Mammary epithelial cell (primary cell): Measurements from ENCODE around the gene XAGE2.

Experiments
- EZH2 ChIP-seq: IDR thresholded peaks from 2 replicates; pipeline ENCODE4 v1.6.1; 2012; ENCODE audit warnings: low read length, inconsistent platforms, borderline replicate concordance
- TF ChIP-seq, protein P1 (sequence below), 2 donors: IDR thresholded peaks in 1 of 2; conservative IDR thresholded peaks in 1 of 2; 2 replicates each; pipeline ENCODE4 v1.5.1; 2011 to 2012; ENCODE audit warnings: inconsistent platforms in 2 of 2, low read length in 2 of 2, mild to moderate bottlenecking in 2 of 2, control low read depth in 1 of 2, low read depth in 1 of 2; ENCODE audit not compliant: insufficient read depth in 1 of 2; ENCODE audit errors: extremely low read depth in 1 of 2

DNA sequence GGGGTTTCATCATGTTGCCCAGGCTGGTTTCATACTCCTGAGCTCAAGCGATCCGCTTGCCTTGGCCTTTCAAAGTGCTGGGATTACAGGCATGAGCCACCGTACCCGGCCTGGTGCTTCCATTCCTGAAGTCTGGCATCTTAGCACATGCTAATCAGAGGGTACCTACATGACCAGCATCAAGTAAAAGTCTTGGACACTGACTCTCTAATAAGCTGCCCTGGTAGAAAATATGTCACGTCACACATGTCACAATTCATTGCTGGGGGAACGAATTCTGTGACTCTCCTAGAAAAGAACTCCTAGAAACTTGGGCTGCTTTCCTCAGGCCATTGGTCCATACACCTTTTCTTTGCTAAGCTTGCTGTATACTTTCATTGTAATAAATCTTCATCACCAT lies 19.1 kb upstream of the XAGE2 start:
- TF ChIP-seq, protein P1, sequence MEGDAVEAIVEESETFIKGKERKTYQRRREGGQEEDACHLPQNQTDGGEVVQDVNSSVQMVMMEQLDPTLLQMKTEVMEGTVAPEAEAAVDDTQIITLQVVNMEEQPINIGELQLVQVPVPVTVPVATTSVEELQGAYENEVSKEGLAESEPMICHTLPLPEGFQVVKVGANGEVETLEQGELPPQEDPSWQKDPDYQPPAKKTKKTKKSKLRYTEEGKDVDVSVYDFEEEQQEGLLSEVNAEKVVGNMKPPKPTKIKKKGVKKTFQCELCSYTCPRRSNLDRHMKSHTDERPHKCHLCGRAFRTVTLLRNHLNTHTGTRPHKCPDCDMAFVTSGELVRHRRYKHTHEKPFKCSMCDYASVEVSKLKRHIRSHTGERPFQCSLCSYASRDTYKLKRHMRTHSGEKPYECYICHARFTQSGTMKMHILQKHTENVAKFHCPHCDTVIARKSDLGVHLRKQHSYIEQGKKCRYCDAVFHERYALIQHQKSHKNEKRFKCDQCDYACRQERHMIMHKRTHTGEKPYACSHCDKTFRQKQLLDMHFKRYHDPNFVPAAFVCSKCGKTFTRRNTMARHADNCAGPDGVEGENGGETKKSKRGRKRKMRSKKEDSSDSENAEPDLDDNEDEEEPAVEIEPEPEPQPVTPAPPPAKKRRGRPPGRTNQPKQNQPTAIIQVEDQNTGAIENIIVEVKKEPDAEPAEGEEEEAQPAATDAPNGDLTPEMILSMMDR (conservative IDR thresholded peaks at IDR 0.05 in 1 of 2, IDR thresholded peaks at IDR 0.05 in 1 of 2; ENCODE audit: extremely low read depth in 1 of 2, insufficient read depth in 1 of 2, low read depth in 1 of 2, low read length in 2 of 2), result no peak
- no peak for TF ChIP-seq EZH2
